ENCODE data around the gene AOPEP.
A peak's percentile ranks its signal among the peaks of the same experiment; 100 is the strongest.

Gene AOPEP

GRCh38 chr9:94726495-94727191, at the start of gene AOPEP:
Gene AOPEP (plus strand): TSS chr9:94726699. CDS start chr9:94759784, 33,085 bp downstream.
- peak; percentile 97 for DNase-seq

GRCh38 chr9:94677929-94678328, 48.6 kb upstream of the AOPEP start:
- DNase-seq: no peak

- DNase-seq: no peak
Measured at GRCh38 chr9:94679587-94679986, 46.9 kb upstream of the AOPEP start.

- DNase-seq: no peak
Measured at GRCh38 chr9:94680020-94680419, 46.5 kb upstream of the AOPEP start.

GRCh38 chr9:94680621-94681020, 45.9 kb upstream of the AOPEP start:
- DNase-seq: no peak

- DNase-seq: peak; percentile 58
Measured at GRCh38 chr9:94681508-94681907, 45.0 kb upstream of the AOPEP start.

- DNase-seq: no peak
Measured at GRCh38 chr9:94685359-94685758, 41.1 kb upstream of the AOPEP start.

GRCh38 chr9:94687451-94687850, 39.0 kb upstream of the AOPEP start:
- DNase-seq: no peak

- DNase-seq: no peak
Measured at GRCh38 chr9:94690344-94690743, 36.2 kb upstream of the AOPEP start.

GRCh38 chr9:94692601-94693000, 33.9 kb upstream of the AOPEP start:
- no peak for DNase-seq

- DNase-seq: no peak
Measured at GRCh38 chr9:94693485-94694204, 32.9 kb upstream of the AOPEP start.

- no peak for DNase-seq
Measured at GRCh38 chr9:94696545-94696944, 30.0 kb upstream of the AOPEP start.

GRCh38 chr9:94697972-94698581, 28.4 kb upstream of the AOPEP start:
- DNase-seq: no peak

GRCh38 chr9:94699715-94700373, 26.7 kb upstream of the AOPEP start:
- DNase-seq: no peak

- DNase-seq: no peak
Measured at GRCh38 chr9:94700445-94700844, 26.1 kb upstream of the AOPEP start.

GRCh38 chr9:94703488-94704140, 22.9 kb upstream of the AOPEP start:
- no peak for DNase-seq

GRCh38 chr9:94705162-94705702, 21.3 kb upstream of the AOPEP start:
- DNase-seq: no peak

GRCh38 chr9:94706922-94707321, 19.6 kb upstream of the AOPEP start:
- DNase-seq: no peak

GRCh38 chr9:94713436-94714215, 12.9 kb upstream of the AOPEP start:
- no peak for DNase-seq

- DNase-seq: no peak
Measured at GRCh38 chr9:94714494-94714893, 12.0 kb upstream of the AOPEP start.

GRCh38 chr9:94717761-94718160, 8.7 kb upstream of the AOPEP start:
- no peak for DNase-seq

GRCh38 chr9:94718936-94719335, 7.6 kb upstream of the AOPEP start:
- DNase-seq: no peak
